Endothelial cell of umbilical vein (primary cell): Measurements from ENCODE around the gene FGF9. TPM values are rescaled to one million over a fixed set of nuclear protein-coding genes. Genes with fewer than 3 reads are reported as not detected.

Experiments used
- BruUV-seq: library from RNA; stranded (reverse); fragments of 400-500 nt; replicated peaks from 2 replicates; lab custom pipeline; 2021; lab: Mats Ljungman, UMichigan
- CTCF ChIA-PET: fragments of 300-600, 350-600 bp; sonication (Branson Sonifier 250); formaldehyde crosslinking; loops from one replicate; lab custom pipeline; 2021; ENCODE audit warnings: antibody characterized with exemption, inconsistent platforms; lab: Charles Lee
- POLR2A ChIA-PET: fragments of 300-600, 350-600 bp; sonication (Branson Sonifier 250); formaldehyde crosslinking; loops from one replicate; lab custom pipeline; 2021; ENCODE audit warnings: antibody characterized with exemption, inconsistent platforms; lab: Charles Lee
- DNase-seq: peaks from one replicate; pipeline ENCODE4 v3.0.0-alpha.2; 2011; ENCODE audit warnings: low read depth, low spot score
- FAIRE-seq: peaks from 2 replicates; lab custom pipeline; 2011; peaks lifted over from hg19 to GRCh38; lab: Jason Lieb, UNC
- H2AFZ ChIP-seq: 2 replicates; pipeline ENCODE4 v1.6.0; 2012; ENCODE audit warnings: low read depth, low read length, control low read depth, inconsistent platforms
- H3K27ac ChIP-seq: 2 replicates; pipeline ENCODE4 v1.5.1; 2011; ENCODE audit warnings: low read depth, mild to moderate bottlenecking, control low read depth, low read length, moderate library complexity; ENCODE audit not compliant: insufficient read depth
- H3K27me3 ChIP-seq, 2 experiments: 2 replicates each; pipeline versions ENCODE4 v1.6.0 to v1.6.1; 2011; ENCODE audit warnings: low read length in 2 of 2, mixed read lengths in 1 of 2; ENCODE audit not compliant: control insufficient read depth in 2 of 2, insufficient read depth in 2 of 2
- H3K36me3 ChIP-seq, 2 experiments: 2 replicates in 1 of 2; 3 replicates in 1 of 2; pipeline ENCODE4 v1.5.1; 2011; ENCODE audit warnings: low read length in 2 of 2, mild to moderate bottlenecking in 1 of 2, moderate library complexity in 1 of 2; ENCODE audit not compliant: control insufficient read depth in 2 of 2, insufficient read depth in 2 of 2; ENCODE audit errors: extremely low read depth in 1 of 2
- H3K4me1 ChIP-seq: 3 replicates; pipeline ENCODE4 v1.5.1; 2011; ENCODE audit warnings: mild to moderate bottlenecking, low read length; ENCODE audit not compliant: control insufficient read depth, insufficient read depth; ENCODE audit errors: extremely low read depth
- H3K4me2 ChIP-seq: 2 replicates; pipeline ENCODE4 v1.6.1; 2011; ENCODE audit warnings: low read length, control low read depth, mixed read lengths; ENCODE audit not compliant: insufficient read depth
- H3K4me3 ChIP-seq, 3 experiments: fragments of 200-600 bp in 1 of 3; sonication (generic), shearing (Covaris generic) in 1 of 3; replicated peaks in 1 of 3; 2 replicates each; pipeline ENCODE4 v1.5.1; 2011 to 2016; ENCODE audit warnings: control low read depth in 3 of 3, low read length in 3 of 3, mild to moderate bottlenecking in 2 of 3, inconsistent platforms in 1 of 3, low read depth in 1 of 3, moderate library complexity in 1 of 3; ENCODE audit not compliant: insufficient read depth in 1 of 3
- H3K79me2 ChIP-seq: 2 replicates; pipeline ENCODE4 v1.6.0; 2012; ENCODE audit warnings: low read length, inconsistent platforms; ENCODE audit not compliant: control insufficient read depth, insufficient read depth
- H3K9ac ChIP-seq: replicated peaks from 2 replicates; pipeline ENCODE3; 2011; ENCODE audit warnings: low read length, control low read depth; ENCODE audit not compliant: insufficient read depth; ENCODE audit errors: extremely low read depth
- H3K9me1 ChIP-seq: replicated peaks from 3 replicates; pipeline ENCODE4 v1.6.0; 2011; ENCODE audit warnings: mild to moderate bottlenecking, low read length; ENCODE audit not compliant: control insufficient read depth, insufficient read depth; ENCODE audit errors: extremely low read depth
- H3K9me3 ChIP-seq: replicated peaks from 2 replicates; pipeline ENCODE4 v1.5.1; 2012; ENCODE audit warnings: low read length, inconsistent platforms; ENCODE audit not compliant: control insufficient read depth, insufficient read depth
- H4K20me1 ChIP-seq: replicated peaks from 2 replicates; pipeline ENCODE3; 2011; ENCODE audit warnings: mild to moderate bottlenecking, low read length; ENCODE audit not compliant: control insufficient read depth, insufficient read depth; ENCODE audit errors: extremely low read depth
- CTCF ChIP-seq, 2 donors: IDR thresholded peaks; 1 replicate in 1 of 2; 2 replicates in 1 of 2; pipeline ENCODE4 v1.5.1; 2011; ENCODE audit warnings: low read length in 2 of 2, mild to moderate bottlenecking in 2 of 2, moderate library complexity in 2 of 2, control low read depth in 1 of 2, inconsistent platforms in 1 of 2, low read depth in 1 of 2; ENCODE audit not compliant: insufficient read depth in 1 of 2; ENCODE audit errors: extremely low read depth in 1 of 2
- EZH2 ChIP-seq: IDR thresholded peaks from 2 replicates; pipeline ENCODE4 v1.6.1; 2012; ENCODE audit warnings: borderline replicate concordance, low read depth, mild to moderate bottlenecking, moderate library complexity, low read length, inconsistent platforms; ENCODE audit not compliant: severe bottlenecking
- FOS ChIP-seq: IDR thresholded peaks from 2 replicates; pipeline ENCODE4 v1.6.1; 2011; ENCODE audit warnings: mild to moderate bottlenecking, low read length, moderate library complexity, borderline replicate concordance; ENCODE audit not compliant: insufficient read depth
- JUN ChIP-seq: IDR thresholded peaks from 2 replicates; pipeline ENCODE4 v1.6.1; 2011; ENCODE audit warnings: borderline replicate concordance, low read depth; ENCODE audit not compliant: insufficient read length, insufficient read depth
- MYC ChIP-seq: IDR thresholded peaks from one replicate; pipeline ENCODE4 v1.6.1; 2011; ENCODE audit warnings: mild to moderate bottlenecking, low read depth, low read length
- POLR2A ChIP-seq: IDR thresholded peaks from 2 replicates; pipeline ENCODE4 v1.6.1; 2012; ENCODE audit warnings: low read depth, mild to moderate bottlenecking, control low read depth, low read length
- POLR2AphosphoS5 ChIP-seq: IDR thresholded peaks from 2 replicates; pipeline ENCODE4 v1.6.1; 2012; ENCODE audit warnings: low read depth, mild to moderate bottlenecking, control low read depth, low read length, moderate library complexity; ENCODE audit not compliant: insufficient read depth
- dilution Hi-C: fragments of 300-500 bp; cut with MboI; formaldehyde crosslinking; loops from one replicate; pipeline ENCODE4 v1.15.0; 2019; ENCODE audit warnings: low sequenced_read_pairs; ENCODE audit not compliant: extremely low pct_ligation_motif_present
- intact Hi-C: fragments of 100-400 bp; cut with micrococcal nuclease; formaldehyde crosslinking; loops from one replicate; pipeline ENCODE4 v1.10.0; 2022
- polyA plus RNA-seq, 4 experiments: library from polyadenylated mRNA; depleted of rRNA in 3 of 4; stranded (reverse) in 3 of 4; unstranded in 1 of 4; fragments of >200 nt; gene quantifications; 2 replicates each; pipeline versions ENCODE4 v1.2.1 to v1.2.3, GENCODE V29; 2011 to 2012; ENCODE audit warnings: missing spikeins in 1 of 4
- total RNA-seq: library from RNA; stranded (reverse); gene quantifications from 2 replicates; pipeline ENCODE4 v1.2.3, GENCODE V29; 2021

Gene FGF9
- total and polyA plus RNA-seq, 2 donors (not counting 3 experiments of a cell fraction or from before 2014, with no cell fraction given): not detected

- no peaks in the 10 kb centered on the region for H3K36me3 ChIP-seq
- dilution Hi-C loops: no loop called here
- H3K4me1 ChIP-seq: no peaks in the 10 kb centered on the region
- no peaks in the 10 kb centered on the region for H4K20me1 ChIP-seq
- intact Hi-C loops: no loop called here
- H3K4me2 ChIP-seq: no peak overlapping the region
- H3K27me3 ChIP-seq: no peaks in the 10 kb centered on the region
- H3K27ac ChIP-seq: no peak overlapping the region
- H3K4me3 ChIP-seq: no peak overlapping the region
- ChIA-PET CTCF (interaction anchor here (1.6 kb wide), 1 partner anchor 24 kb away, joined by 4 read pairs; no protein-coding TSS in a partner anchor), POLR2A (no interaction called here)
- no TSS peak for BruUV-seq
- TF ChIP-seq EZH2 (no peak), CTCF (IDR thresholded peaks at IDR 0.05; ENCODE audit: extremely low read depth in 1 of 2, insufficient read depth in 1 of 2, low read depth in 1 of 2, low read length in 2 of 2) (no peak), POLR2AphosphoS5 (no peak), POLR2A (no peak), JUN (no peak), FOS (no peak), MYC (no peak)
- no peaks in the 10 kb centered on the region for H3K9me1 ChIP-seq
- FAIRE-seq (no peak), DNase-seq (no peak)
- H3K79me2 ChIP-seq: no peaks in the 10 kb centered on the region
- H2AFZ ChIP-seq: no peak overlapping the region
- no peaks in the 10 kb centered on the region for H3K9me3 ChIP-seq
- no peak overlapping the region for H3K9ac ChIP-seq
Measured at GRCh38 chr13:21641629-21642028, 29.2 kb upstream of the FGF9 start.
